Mesothelial cell of epicardium (in vitro differentiated cells): ENCODE measurements around the gene STXBP6. TPM values are rescaled to one million over a fixed set of nuclear protein-coding genes. Genes with fewer than 3 reads are reported as not detected.

Experiments used
- DNase-seq, 2 experiments: peaks; one replicate each; pipeline ENCODE4 v3.0.0; 2021; ENCODE audit warnings: low spot score in 2 of 2; ENCODE audit not compliant: unreplicated experiment in 2 of 2
- H3K27ac Mint-ChIP-seq: 2 replicates; pipeline ENCODE4 v1.8.0; 2021; ENCODE audit warnings: mixed read lengths
- H3K27me3 Mint-ChIP-seq: 2 replicates; pipeline ENCODE4 v1.8.0; 2021; ENCODE audit warnings: low read depth, mixed read lengths
- H3K36me3 Mint-ChIP-seq: 2 replicates; pipeline ENCODE4 v1.8.0; 2021; ENCODE audit warnings: mixed read lengths
- H3K4me1 Mint-ChIP-seq: 2 replicates; pipeline ENCODE4 v1.8.0; 2021; ENCODE audit warnings: mixed read lengths
- H3K4me3 Mint-ChIP-seq: 2 replicates; pipeline ENCODE4 v1.8.0; 2021; ENCODE audit warnings: mild to moderate bottlenecking, moderate library complexity, mixed read lengths
- H3K9me3 Mint-ChIP-seq: 2 replicates; pipeline ENCODE4 v1.8.0; 2021; ENCODE audit warnings: mixed read lengths
- CTCF ChIP-seq: fragments of 200-600 bp; sonication (generic); IDR thresholded peaks from one replicate; pipeline ENCODE4 v1.5.0; 2021; ENCODE audit warnings: antibody characterized with exemption; ENCODE audit not compliant: unreplicated experiment
- total RNA-seq: library from RNA; stranded (reverse); gene quantifications from 3 replicates; pipeline ENCODE4 v1.2.1, GENCODE V29; 2021

STXBP6 gene
- total RNA-seq, 1 donor from 2014 or later: 16.6 TPM

- H3K36me3 Mint-ChIP-seq: no peaks in the 10 kb centered on the region
- H3K9me3 Mint-ChIP-seq: no peaks in the 10 kb centered on the region
- H3K27ac Mint-ChIP-seq: no peak overlapping the region
- no peak for DNase-seq
- no peaks in the 10 kb centered on the region for H3K4me1 Mint-ChIP-seq
- TF ChIP-seq CTCF: no peak
- H3K4me3 Mint-ChIP-seq: no peak overlapping the region
- no peaks in the 10 kb centered on the region for H3K27me3 Mint-ChIP-seq
Measured at GRCh38 chr14:24920265-24921075, 129.5 kb downstream of the STXBP6 start.

- Mint-ChIP-seq H3K36me3 (no peaks in the 10 kb centered on the region), H3K4me1 (peaks cover 6% of the 10 kb centered on the region), H3K27ac (no peak overlapping the region), H3K4me3 (no peak overlapping the region), H3K27me3 (no peaks in the 10 kb centered on the region), H3K9me3 (no peaks in the 10 kb centered on the region)
- no peak for DNase-seq
- no peak for TF ChIP-seq CTCF
Measured at GRCh38 chr14:24918822-24919221, 131.1 kb downstream of the STXBP6 start.

DNA sequence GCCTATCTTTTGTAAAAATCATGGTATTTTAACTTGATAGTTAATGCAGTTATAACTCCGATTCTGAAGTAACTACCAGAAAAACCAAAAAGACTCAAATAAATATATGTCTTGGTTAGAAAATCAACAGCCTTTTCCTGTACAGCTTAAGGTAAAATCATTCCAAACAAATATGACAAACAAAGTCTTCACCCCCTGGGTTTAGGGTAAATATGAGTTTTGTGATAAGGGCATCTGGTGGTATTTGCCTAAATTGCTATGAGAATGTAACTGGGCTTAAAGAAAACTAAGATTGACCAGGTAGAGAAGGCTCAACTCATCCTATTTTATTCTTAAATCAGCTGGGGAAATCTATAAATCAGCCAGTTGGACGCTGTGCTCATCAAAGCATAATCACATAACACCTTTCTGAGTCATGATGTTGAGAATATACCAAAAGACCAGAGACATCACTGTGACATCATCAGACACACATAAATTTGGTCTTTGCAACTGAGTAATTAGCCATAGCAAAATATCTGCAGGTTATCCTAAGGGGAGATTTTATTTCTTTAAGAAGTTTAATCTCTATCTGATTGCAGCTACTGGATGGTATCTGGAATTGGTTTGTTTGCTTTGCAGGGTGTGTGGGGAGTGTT lies 133.9 kb downstream of the STXBP6 start:
- TF ChIP-seq CTCF: no peak
- Mint-ChIP-seq H3K36me3 (no peaks in the 10 kb centered on the region), H3K9me3 (no peaks in the 10 kb centered on the region), H3K4me1 (peaks cover 16% of the 10 kb centered on the region), H3K4me3 (no peak overlapping the region), H3K27ac (no peak overlapping the region), H3K27me3 (no peaks in the 10 kb centered on the region)
- DNase-seq: no peak

GRCh38 chr14:24915403-24915921 lies 134.5 kb downstream of the STXBP6 start:
- DNase-seq: no peak
- no peaks in the 10 kb centered on the region for H3K36me3 Mint-ChIP-seq
- TF ChIP-seq CTCF: no peak
- no peaks in the 10 kb centered on the region for H3K9me3 Mint-ChIP-seq
- no peak overlapping the region for H3K4me3 Mint-ChIP-seq
- peaks cover 19% of the 10 kb centered on the region for H3K4me1 Mint-ChIP-seq
- no peaks in the 10 kb centered on the region for H3K27me3 Mint-ChIP-seq
- H3K27ac Mint-ChIP-seq: no peak overlapping the region

DNA sequence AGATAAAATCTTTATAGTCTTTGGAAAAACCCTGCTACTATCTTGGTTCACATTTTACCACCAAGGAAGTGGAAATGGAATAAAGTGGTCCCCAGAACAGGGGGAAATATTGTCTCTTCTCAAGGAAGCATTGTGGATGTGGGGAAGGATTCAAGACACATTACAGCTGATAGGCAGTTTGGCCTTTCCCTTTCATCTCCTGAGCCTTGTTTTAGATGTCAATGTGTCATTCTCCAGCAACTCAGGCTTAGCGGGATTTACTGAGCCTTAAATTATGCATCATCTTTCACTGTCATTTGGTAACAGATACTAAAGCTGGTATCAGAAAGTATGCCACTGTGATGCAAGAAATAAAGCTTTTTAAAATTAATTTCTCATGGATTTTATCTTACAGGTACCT lies 136.2 kb downstream of the STXBP6 start:
- DNase-seq: no peak
- H3K4me1 Mint-ChIP-seq: peaks cover 22% of the 10 kb centered on the region
- H3K4me3 Mint-ChIP-seq: no peak overlapping the region
- no peaks in the 10 kb centered on the region for H3K9me3 Mint-ChIP-seq
- no peaks in the 10 kb centered on the region for H3K36me3 Mint-ChIP-seq
- no peaks in the 10 kb centered on the region for H3K27me3 Mint-ChIP-seq
- no peak for TF ChIP-seq CTCF
- no peak overlapping the region for H3K27ac Mint-ChIP-seq
